ENCODE results near the gene PTHLH. TPM values are rescaled to one million over a fixed set of nuclear protein-coding genes. Genes with fewer than 3 reads are reported as not detected.

PTHLH gene
- total RNA-seq, 1 donor = 4.3 TPM

DNA sequence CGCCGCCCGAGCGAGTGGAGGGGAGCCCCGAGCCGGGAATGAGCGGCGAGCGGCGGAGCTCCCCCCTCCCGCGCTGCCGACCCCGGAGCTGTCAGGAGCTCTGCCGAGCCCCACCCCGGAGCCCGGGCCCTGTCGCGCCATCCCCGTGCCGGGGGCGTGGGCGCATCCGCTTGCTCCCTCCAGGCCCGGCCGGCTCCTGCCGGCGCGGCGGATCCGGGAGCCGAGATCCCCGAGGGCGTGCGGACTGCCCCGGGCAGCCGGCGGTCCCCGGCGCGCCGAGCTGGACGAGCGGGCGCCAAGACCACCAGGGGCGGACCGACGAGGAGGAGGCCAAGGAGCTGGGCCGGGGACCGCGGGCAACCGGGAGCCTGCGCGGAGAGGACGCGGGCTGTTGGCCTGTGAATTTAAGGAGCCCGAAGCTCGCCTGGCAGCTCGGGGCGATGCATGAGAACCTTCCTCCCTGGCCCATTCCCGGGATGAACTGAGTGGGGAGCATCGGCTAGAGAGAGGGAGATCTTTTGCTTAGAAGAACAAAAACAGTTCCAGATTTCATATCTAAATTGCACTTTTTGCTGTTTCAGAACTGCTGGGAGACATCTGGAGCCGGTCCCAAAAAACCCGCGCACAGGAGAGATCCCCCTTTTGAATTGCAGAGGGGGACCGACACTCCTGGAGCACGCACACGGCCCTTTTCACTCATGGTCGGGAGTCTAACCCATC lies 2.0 kb downstream of the PTHLH start:
- TF ChIP-seq, protein P1, sequence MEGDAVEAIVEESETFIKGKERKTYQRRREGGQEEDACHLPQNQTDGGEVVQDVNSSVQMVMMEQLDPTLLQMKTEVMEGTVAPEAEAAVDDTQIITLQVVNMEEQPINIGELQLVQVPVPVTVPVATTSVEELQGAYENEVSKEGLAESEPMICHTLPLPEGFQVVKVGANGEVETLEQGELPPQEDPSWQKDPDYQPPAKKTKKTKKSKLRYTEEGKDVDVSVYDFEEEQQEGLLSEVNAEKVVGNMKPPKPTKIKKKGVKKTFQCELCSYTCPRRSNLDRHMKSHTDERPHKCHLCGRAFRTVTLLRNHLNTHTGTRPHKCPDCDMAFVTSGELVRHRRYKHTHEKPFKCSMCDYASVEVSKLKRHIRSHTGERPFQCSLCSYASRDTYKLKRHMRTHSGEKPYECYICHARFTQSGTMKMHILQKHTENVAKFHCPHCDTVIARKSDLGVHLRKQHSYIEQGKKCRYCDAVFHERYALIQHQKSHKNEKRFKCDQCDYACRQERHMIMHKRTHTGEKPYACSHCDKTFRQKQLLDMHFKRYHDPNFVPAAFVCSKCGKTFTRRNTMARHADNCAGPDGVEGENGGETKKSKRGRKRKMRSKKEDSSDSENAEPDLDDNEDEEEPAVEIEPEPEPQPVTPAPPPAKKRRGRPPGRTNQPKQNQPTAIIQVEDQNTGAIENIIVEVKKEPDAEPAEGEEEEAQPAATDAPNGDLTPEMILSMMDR (IDR thresholded peaks at IDR 0.05; ENCODE audit: insufficient read depth, low read length) = no peak
- DNase-seq (ENCODE audit: low read depth) = peak; percentile 45
- peak overlapping the region; percentile 71 for H3K4me3 ChIP-seq (ENCODE audit: low read depth, low read length)

DNA sequence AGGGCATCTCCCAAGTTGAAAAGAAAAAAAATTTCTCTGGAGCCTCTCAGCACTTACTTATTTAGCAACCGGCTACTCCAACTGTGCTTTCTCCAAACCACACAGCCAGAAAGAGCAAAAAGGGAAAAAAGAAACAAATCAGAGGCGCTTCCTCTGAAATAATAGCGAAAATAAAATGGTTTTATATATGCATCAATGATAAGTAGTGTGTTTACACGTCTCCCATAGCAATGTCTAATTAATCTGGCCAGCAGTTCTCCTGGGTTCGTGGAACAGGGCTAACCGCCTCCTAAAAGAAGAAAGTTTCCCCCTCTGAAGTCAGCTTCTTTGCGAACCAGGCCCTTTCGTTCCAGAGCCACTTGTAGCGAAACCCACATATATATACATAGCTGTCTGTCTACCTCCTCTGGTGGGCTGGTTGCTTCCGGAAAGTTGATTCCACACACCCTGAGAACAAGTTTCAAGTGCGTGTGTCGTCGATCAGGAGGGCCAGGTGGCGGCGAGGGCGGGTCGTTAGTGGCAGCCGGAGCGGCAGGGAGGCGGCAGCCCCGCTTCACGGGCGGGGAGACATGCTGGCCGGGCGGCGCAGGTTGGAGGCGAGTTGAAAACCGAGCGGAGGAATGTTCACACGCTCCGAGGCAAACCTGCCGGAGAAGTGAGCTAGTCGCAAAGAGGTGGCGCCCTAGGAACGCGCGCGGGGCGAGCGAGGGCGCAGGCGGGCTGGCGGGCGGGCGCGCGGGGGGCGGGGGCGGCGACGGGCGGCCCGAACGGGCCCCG lies 2.7 kb downstream of the PTHLH start:
- TF ChIP-seq, protein P1 (IDR thresholded peaks at IDR 0.05; ENCODE audit: insufficient read depth, low read length) = no peak
- H3K4me3 ChIP-seq (ENCODE audit: low read depth, low read length) = peak overlapping the region; percentile 71
- DNase-seq (ENCODE audit: low read depth) = peak; percentile 58

DNA sequence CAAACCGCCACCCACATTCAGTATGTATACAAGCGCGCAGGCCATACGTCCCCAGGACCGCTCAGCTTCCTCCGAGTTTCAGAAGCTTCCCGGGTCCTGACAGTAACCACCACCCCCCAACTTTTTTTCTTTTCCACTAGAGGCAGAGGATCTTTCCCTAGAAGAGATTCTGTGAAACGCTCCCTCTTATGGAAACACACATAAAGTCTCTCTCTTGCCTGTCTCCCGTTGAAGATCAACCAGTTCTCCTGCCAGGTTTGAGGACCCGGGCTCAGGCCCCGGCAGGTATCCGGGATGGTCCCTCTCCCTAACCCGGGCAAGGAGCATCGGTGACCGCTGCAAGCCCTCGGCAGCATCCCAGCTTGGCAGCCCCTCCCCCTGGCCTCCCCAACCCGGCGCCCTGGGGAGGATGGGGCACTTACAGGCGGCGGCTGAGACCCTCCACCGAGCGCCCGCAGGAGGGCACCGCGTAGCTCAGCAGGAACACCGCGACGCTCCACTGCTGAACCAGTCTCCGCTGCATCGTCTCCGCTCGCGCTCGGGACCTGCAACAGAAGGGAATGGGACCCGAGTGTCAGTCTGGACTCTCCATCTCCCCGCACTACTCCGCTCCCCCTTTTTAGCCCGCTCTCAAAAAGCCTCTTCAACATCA lies 3.4 kb downstream of the PTHLH start:
- TF ChIP-seq, protein P1 (IDR thresholded peaks at IDR 0.05; ENCODE audit: insufficient read depth, low read length) = peak; percentile 35
- H3K4me3 ChIP-seq (ENCODE audit: low read depth, low read length) = peak overlapping the region; percentile 71
- peak; percentile 51 for DNase-seq (ENCODE audit: low read depth)

DNA sequence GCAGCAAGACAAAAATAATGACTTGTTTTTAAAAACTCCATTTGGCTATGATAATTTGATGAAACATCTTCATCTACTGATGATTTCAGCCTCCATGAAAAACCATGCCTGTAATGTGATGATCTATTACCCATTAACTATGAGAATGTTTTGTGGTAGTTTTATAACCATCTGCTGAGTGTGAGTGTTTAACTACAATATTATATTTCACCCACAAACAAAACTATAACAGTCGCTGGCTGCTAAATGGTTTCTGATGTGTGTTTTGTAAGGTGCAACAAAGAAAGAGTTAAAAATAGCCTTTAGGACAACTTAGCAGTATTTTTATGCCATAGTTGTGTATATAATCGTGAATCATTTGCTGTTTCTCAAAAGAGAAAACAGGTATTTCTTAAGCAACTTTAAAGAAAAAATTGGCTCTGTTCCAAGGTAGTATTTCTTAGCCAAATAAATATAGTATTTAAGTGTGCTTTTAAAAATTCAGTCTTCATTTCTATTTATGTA lies 4.9 kb downstream of the PTHLH start:
- TF ChIP-seq, protein P1 (IDR thresholded peaks at IDR 0.05; ENCODE audit: insufficient read depth, low read length) = no peak
- DNase-seq (ENCODE audit: low read depth) = no peak
- H3K4me3 ChIP-seq (ENCODE audit: low read depth, low read length) = no peak overlapping the region

DNA sequence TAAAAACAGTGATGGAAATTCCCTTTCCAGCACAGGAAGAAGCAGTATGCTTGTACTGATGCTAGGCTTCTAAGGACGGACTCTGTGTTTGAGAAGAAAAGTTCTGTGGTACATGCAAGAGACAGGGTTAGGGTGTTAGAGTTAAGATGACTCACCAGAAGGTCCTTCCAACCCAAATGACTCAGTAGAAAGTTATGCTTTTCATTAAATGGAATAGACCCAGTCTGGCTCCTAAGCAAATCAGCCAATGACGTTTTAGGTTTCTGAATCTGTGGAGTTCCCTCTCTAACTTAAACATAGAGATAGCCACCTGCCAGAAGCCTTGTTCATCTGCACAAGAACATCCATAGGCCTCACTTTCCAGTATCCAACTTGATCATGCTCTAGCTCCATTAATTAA lies 5.7 kb downstream of the PTHLH start:
- TF ChIP-seq, protein P1 (IDR thresholded peaks at IDR 0.05; ENCODE audit: insufficient read depth, low read length) = no peak
- H3K4me3 ChIP-seq (ENCODE audit: low read depth, low read length) = no peak overlapping the region

DNA sequence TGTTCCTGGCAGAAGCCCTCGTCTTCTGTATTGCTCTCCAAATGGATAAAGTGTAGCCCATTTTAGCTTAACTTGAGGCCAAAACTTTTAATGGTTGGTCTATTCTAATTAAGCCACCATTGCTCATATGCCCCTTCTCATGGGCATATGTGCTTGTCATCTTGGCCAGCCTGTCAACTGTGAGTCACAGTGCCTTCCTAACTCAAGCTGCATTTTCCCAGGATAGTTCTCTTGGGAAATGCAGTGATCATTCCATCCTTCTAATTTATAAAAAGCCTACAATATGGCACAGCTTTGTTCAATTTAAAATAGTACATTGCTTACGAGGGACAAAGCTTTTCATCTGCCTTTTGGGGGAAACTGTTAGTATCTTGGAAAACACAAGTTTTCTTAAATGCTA lies 6.6 kb downstream of the PTHLH start:
- TF ChIP-seq, protein P1 (IDR thresholded peaks at IDR 0.05; ENCODE audit: insufficient read depth, low read length) = no peak
- no peak for DNase-seq (ENCODE audit: low read depth)
- no peak overlapping the region for H3K4me3 ChIP-seq (ENCODE audit: low read depth, low read length)

More for the DNA sequence above, 5.7 kb downstream of the PTHLH start:
- peak; percentile 98 for DNase-seq (ENCODE audit: low read depth)

Data from fibroblast of the aortic adventitia (primary cell).